ENCODE measurements around the gene CCDC187. TPM values are rescaled to one million over a fixed set of nuclear protein-coding genes. Genes with fewer than 3 reads are reported as not detected.

The CCDC187 gene
- total RNA-seq, 1 experiment from 2014 or later: 0.04 TPM

DNA sequence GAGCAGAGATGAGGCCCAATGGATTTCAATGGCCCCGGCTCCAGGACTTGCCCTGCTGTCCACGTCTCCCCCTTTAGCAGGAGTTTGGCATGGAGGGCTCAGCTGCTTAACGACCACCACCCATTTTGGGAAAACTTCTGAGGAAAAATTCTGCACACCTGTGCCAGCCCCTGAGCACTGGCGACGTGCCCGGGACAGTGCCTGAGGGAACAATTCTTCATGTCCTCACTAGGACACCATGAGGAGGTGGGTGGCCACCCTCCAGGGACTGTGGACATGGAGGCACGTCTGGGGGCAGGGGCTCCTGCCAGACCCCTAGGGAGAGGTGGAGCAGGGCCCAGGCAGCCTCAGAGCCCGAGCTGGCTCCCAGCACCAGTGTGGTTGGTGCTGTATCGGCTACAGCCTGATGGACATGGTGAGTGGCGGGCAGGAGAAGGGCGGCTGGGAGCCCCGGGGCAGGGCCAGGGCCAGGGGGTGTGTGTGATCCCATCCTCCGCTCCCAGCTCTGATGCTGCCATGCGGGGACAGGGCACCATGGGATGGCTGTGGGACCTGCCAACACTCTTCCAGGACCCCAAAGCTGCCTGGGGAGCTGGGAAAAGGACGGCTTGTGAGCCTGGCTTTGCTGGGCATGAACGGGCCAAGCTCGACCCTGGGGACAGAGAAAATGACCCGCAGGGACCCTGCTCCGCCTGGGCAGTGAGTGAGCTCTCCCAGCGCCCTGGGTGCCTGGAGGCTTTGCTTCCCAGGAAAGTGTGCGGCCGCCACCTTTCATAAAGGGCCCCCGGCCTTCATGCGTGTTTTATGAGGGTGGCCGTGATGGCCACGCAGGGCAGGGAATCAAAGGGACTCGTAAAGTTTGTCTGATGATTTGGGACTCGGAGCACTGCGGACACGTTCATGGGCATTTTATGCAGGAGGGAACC, 54.7 kb downstream of the CCDC187 start:
- ATAC-seq (no peak), DNase-seq (ENCODE audit: low spot score) (no peak)
- ChIA-PET CTCF (no interaction called here), POLR2A (no interaction called here)
- TF ChIP-seq ZNF317 (CRISPR knock-in tag; IDR thresholded peaks at IDR 0.05; ENCODE audit: borderline replicate concordance, low read depth) (no peak), ATF3 (CRISPR knock-in tag; conservative IDR thresholded peaks at IDR 0.05) (no peak), ATF2 (CRISPR knock-in tag; IDR thresholded peaks at IDR 0.05; ENCODE audit: borderline replicate concordance, low read depth) (no peak), EMX1 (CRISPR knock-in tag; IDR thresholded peaks at IDR 0.05) (no peak), OVOL2 (CRISPR knock-in tag; IDR thresholded peaks at IDR 0.05; ENCODE audit: borderline replicate concordance) (no peak), ZNF532 (CRISPR knock-in tag; IDR thresholded peaks at IDR 0.05; ENCODE audit: borderline replicate concordance) (no peak), ZNF396 (CRISPR knock-in tag; IDR thresholded peaks at IDR 0.05; ENCODE audit: borderline replicate concordance) (no peak), E2F5 (CRISPR knock-in tag; IDR thresholded peaks at IDR 0.05) (no peak), ZNF512 (CRISPR knock-in tag; IDR thresholded peaks at IDR 0.05; ENCODE audit: borderline replicate concordance) (no peak), JAZF1 (CRISPR knock-in tag; IDR thresholded peaks at IDR 0.05) (no peak), ZNF416 (CRISPR knock-in tag; IDR thresholded peaks at IDR 0.05) (no peak), JUN (CRISPR knock-in tag; IDR thresholded peaks at IDR 0.05) (no peak), ESRRA (CRISPR knock-in tag; IDR thresholded peaks at IDR 0.05; ENCODE audit: borderline replicate concordance) (no peak), FOXK1 (CRISPR knock-in tag; IDR thresholded peaks at IDR 0.05) (no peak), ZBTB21 (CRISPR knock-in tag; IDR thresholded peaks at IDR 0.05; ENCODE audit: borderline replicate concordance) (no peak)
- TF ChIP-seq, protein P1, sequence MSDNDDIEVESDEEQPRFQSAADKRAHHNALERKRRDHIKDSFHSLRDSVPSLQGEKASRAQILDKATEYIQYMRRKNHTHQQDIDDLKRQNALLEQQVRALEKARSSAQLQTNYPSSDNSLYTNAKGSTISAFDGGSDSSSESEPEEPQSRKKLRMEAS (CRISPR knock-in tag; IDR thresholded peaks at IDR 0.05): no peak
- H3K4me3 Mint-ChIP-seq: no peak overlapping the region
- H3K36me3 Mint-ChIP-seq: no peaks in the 10 kb centered on the region
- H3K27me3 Mint-ChIP-seq (ENCODE audit: low read depth): peaks cover 7% of the 10 kb centered on the region
- no peaks in the 10 kb centered on the region for H3K9me3 Mint-ChIP-seq
- peaks cover 21% of the 10 kb centered on the region for H3K4me1 Mint-ChIP-seq
- H3K27ac Mint-ChIP-seq: peak overlapping the region; percentile 76
